KMS-11 (cell line): ENCODE measurements around the gene HELT.

ENCODE experiments used
- H2AFZ ChIP-seq: fragments of 200-600 bp; sonication (generic); 2 replicates; pipeline ENCODE4 v1.6.1; 2016; ENCODE audit warnings: antibody characterized with exemption, mixed run types, low read depth
- H3K27ac ChIP-seq: fragments of 200-600 bp; sonication (generic); 2 replicates; pipeline ENCODE4 v1.6.1; 2016; ENCODE audit warnings: mild to moderate bottlenecking, mixed run types
- H3K27me3 ChIP-seq: fragments of 200-600 bp; sonication (generic); 2 replicates; pipeline ENCODE4 v1.6.1; 2017; ENCODE audit warnings: mild to moderate bottlenecking, low read depth, mixed run types, moderate library complexity; ENCODE audit not compliant: insufficient read depth
- H3K36me3 ChIP-seq: fragments of 200-600 bp; sonication (generic); 2 replicates; pipeline ENCODE4 v1.6.1; 2017; ENCODE audit warnings: mild to moderate bottlenecking, mixed run types; ENCODE audit not compliant: insufficient read depth
- H3K4me1 ChIP-seq: fragments of 200-600 bp; sonication (generic); 2 replicates; pipeline ENCODE4 v1.6.1; 2016; ENCODE audit warnings: mild to moderate bottlenecking, low read depth, mixed run types; ENCODE audit not compliant: poor library complexity, severe bottlenecking
- H3K4me2 ChIP-seq: fragments of 200-600 bp; sonication (generic); 2 replicates; pipeline ENCODE4 v1.7.0; 2016; ENCODE audit warnings: mild to moderate bottlenecking, mixed run types
- H3K4me3 ChIP-seq: fragments of 200-600 bp; sonication (generic); IDR thresholded peaks from 2 replicates; pipeline ENCODE4 v1.6.1; 2017; ENCODE audit warnings: low read depth, low read length, mixed read lengths; ENCODE audit not compliant: insufficient read depth
- H3K79me2 ChIP-seq: fragments of 200-600 bp; sonication (generic); 2 replicates; pipeline ENCODE4 v1.6.1; 2016; ENCODE audit warnings: low read depth, mixed run types; ENCODE audit not compliant: insufficient read depth
- H3K9ac ChIP-seq: fragments of 200-600 bp; sonication (generic); 2 replicates; pipeline ENCODE4 v1.6.1; 2016; ENCODE audit warnings: mild to moderate bottlenecking, mixed run types
- H4K20me1 ChIP-seq: fragments of 200-600 bp; sonication (generic); 2 replicates; pipeline ENCODE4 v1.6.1; 2016; ENCODE audit warnings: mild to moderate bottlenecking, mixed run types; ENCODE audit not compliant: insufficient read depth
- CTCF ChIP-seq: fragments of 200-600 bp; sonication (generic); conservative IDR thresholded peaks from 2 replicates; pipeline ENCODE4 v1.6.1; 2017; ENCODE audit warnings: low read depth, mild to moderate bottlenecking, antibody characterized with exemption, low read length, moderate library complexity, mixed read lengths

The HELT gene

GRCh38 chr4:185031611-185032010 lies 13.3 kb downstream of the HELT start:
- Histone ChIP-seq H3K4me2 (no peak overlapping the region), H3K36me3 (no peaks in the 10 kb centered on the region), H3K79me2 (no peaks in the 10 kb centered on the region), H3K27ac (no peak overlapping the region), H2AFZ (no peak overlapping the region), H3K4me3 (no peak overlapping the region), H3K9ac (no peak overlapping the region), H3K27me3 (no peaks in the 10 kb centered on the region), H3K4me1 (peaks cover 5% of the 10 kb centered on the region), H4K20me1 (no peaks in the 10 kb centered on the region)
- TF ChIP-seq CTCF, result no peak

GRCh38 chr4:185033072-185033471 lies 14.8 kb downstream of the HELT start:
- no peak overlapping the region for H2AFZ ChIP-seq
- TF ChIP-seq CTCF, result no peak
- no peaks in the 10 kb centered on the region for H4K20me1 ChIP-seq
- no peaks in the 10 kb centered on the region for H3K36me3 ChIP-seq
- H3K27me3 ChIP-seq, result no peaks in the 10 kb centered on the region
- no peak overlapping the region for H3K4me3 ChIP-seq
- peaks cover 5% of the 10 kb centered on the region for H3K4me1 ChIP-seq
- no peak overlapping the region for H3K27ac ChIP-seq
- H3K79me2 ChIP-seq, result no peaks in the 10 kb centered on the region
- no peak overlapping the region for H3K9ac ChIP-seq
- no peak overlapping the region for H3K4me2 ChIP-seq

- no peak overlapping the region for H3K9ac ChIP-seq
Measured at GRCh38 chr4:185033950-185034349, 15.7 kb downstream of the HELT start.

GRCh38 chr4:185035284-185035683 lies 17.0 kb downstream of the HELT start:
- no peak overlapping the region for H3K4me2 ChIP-seq
- H3K4me1 ChIP-seq, result peaks cover 18% of the 10 kb centered on the region
- H3K36me3 ChIP-seq, result no peaks in the 10 kb centered on the region
- no peak overlapping the region for H3K9ac ChIP-seq
- no peak overlapping the region for H3K4me3 ChIP-seq
- no peak for TF ChIP-seq CTCF
- H3K79me2 ChIP-seq, result no peaks in the 10 kb centered on the region
- no peak overlapping the region for H3K27ac ChIP-seq
- no peaks in the 10 kb centered on the region for H3K27me3 ChIP-seq
- H4K20me1 ChIP-seq, result no peaks in the 10 kb centered on the region
- H2AFZ ChIP-seq, result no peak overlapping the region

More at GRCh38 chr4:185033950-185034349, 15.7 kb downstream of the HELT start:
- Histone ChIP-seq H3K4me3 (no peak overlapping the region), H3K4me1 (peaks cover 5% of the 10 kb centered on the region), H3K79me2 (no peaks in the 10 kb centered on the region), H3K27ac (no peak overlapping the region), H3K4me2 (peak overlapping the region; percentile 23; the same call in 1 of the 2 replicates), H3K36me3 (no peaks in the 10 kb centered on the region), H3K27me3 (no peaks in the 10 kb centered on the region), H4K20me1 (no peaks in the 10 kb centered on the region), H2AFZ (peak overlapping the region; percentile 5; the same call in 1 of the 2 replicates)
- no peak for TF ChIP-seq CTCF

GRCh38 chr4:185036019-185036418 lies 17.7 kb downstream of the HELT start:
- H3K27ac ChIP-seq, result no peak overlapping the region
- no peak overlapping the region for H3K4me3 ChIP-seq
- no peak overlapping the region for H3K4me2 ChIP-seq
- H3K27me3 ChIP-seq, result no peaks in the 10 kb centered on the region
- H3K79me2 ChIP-seq, result no peaks in the 10 kb centered on the region
- peaks cover 18% of the 10 kb centered on the region for H3K4me1 ChIP-seq
- H2AFZ ChIP-seq, result no peak overlapping the region
- no peak overlapping the region for H3K9ac ChIP-seq
- TF ChIP-seq CTCF, result no peak
- no peaks in the 10 kb centered on the region for H4K20me1 ChIP-seq
- H3K36me3 ChIP-seq, result no peaks in the 10 kb centered on the region
